Fibroblast of lung (primary cell): ENCODE results near the gene ITPKB. TPM values are rescaled to one million over a fixed set of nuclear protein-coding genes. Genes with fewer than 3 reads are reported as not detected.

Experiments used
- DNase-seq, 2 donors: peaks; one replicate each; pipeline versions ENCODE4 v3.0.0 to v3.0.0-alpha.2; 2010; ENCODE audit warnings: low read depth in 2 of 2
- H2AFZ ChIP-seq: 2 replicates; pipeline ENCODE4 v1.5.1; 2012; ENCODE audit warnings: low read length, control low read depth, inconsistent platforms
- H3K27ac ChIP-seq: 2 replicates; pipeline ENCODE4 v1.5.1; 2011; ENCODE audit warnings: low read length, control low read depth; ENCODE audit not compliant: insufficient read depth
- H3K27me3 ChIP-seq: 2 replicates; pipeline ENCODE4 v1.5.1; 2011; ENCODE audit warnings: mild to moderate bottlenecking, low read length; ENCODE audit not compliant: control insufficient read depth, insufficient read depth
- H3K36me3 ChIP-seq: 2 replicates; pipeline ENCODE4 v1.5.1; 2011; ENCODE audit warnings: low read length; ENCODE audit not compliant: control insufficient read depth, insufficient read depth
- H3K4me1 ChIP-seq: 2 replicates; pipeline ENCODE4 v1.5.1; 2011; ENCODE audit warnings: low read length; ENCODE audit not compliant: control insufficient read depth, insufficient read depth; ENCODE audit errors: extremely low read depth
- H3K4me2 ChIP-seq: 2 replicates; pipeline ENCODE4 v1.5.1; 2011; ENCODE audit warnings: low read length, control low read depth; ENCODE audit not compliant: insufficient read depth; ENCODE audit errors: extremely low read depth
- H3K4me3 ChIP-seq, 4 experiments: fragments of 200-600 bp in 1 of 4; sonication (generic) in 1 of 4; replicated peaks in 1 of 4; 2 replicates each; pipeline ENCODE4 v1.5.1; 2011 to 2016; ENCODE audit warnings: low read length in 4 of 4, low read depth in 3 of 4, mild to moderate bottlenecking in 3 of 4, control low read depth in 2 of 4, inconsistent platforms in 1 of 4, mixed read lengths in 1 of 4; ENCODE audit not compliant: insufficient read depth in 1 of 4; ENCODE audit errors: control extremely low read depth in 1 of 4
- H3K79me2 ChIP-seq: 2 replicates; pipeline ENCODE4 v1.5.1; 2012; ENCODE audit warnings: mild to moderate bottlenecking, low read length, inconsistent platforms; ENCODE audit not compliant: control insufficient read depth, insufficient read depth
- H3K9ac ChIP-seq: 2 replicates; pipeline ENCODE4 v1.5.1; 2011; ENCODE audit warnings: mild to moderate bottlenecking, low read length, control low read depth; ENCODE audit not compliant: insufficient read depth
- H3K9me3 ChIP-seq: 2 replicates; pipeline ENCODE4 v1.5.1; 2012; ENCODE audit warnings: low read depth, low read length; ENCODE audit not compliant: control insufficient read depth, insufficient read depth
- H4K20me1 ChIP-seq: 2 replicates; pipeline ENCODE4 v1.5.1; 2011; ENCODE audit warnings: low read length; ENCODE audit not compliant: control insufficient read depth, insufficient read depth; ENCODE audit errors: extremely low read depth
- CTCF ChIP-seq, 2 donors: IDR thresholded peaks in 1 of 2; conservative IDR thresholded peaks in 1 of 2; 1 replicate in 1 of 2; 2 replicates in 1 of 2; pipeline ENCODE4 v1.5.1; 2011 to 2012; ENCODE audit warnings: low read length in 2 of 2, control low read depth in 1 of 2, inconsistent platforms in 1 of 2, low read depth in 1 of 2, mild to moderate bottlenecking in 1 of 2
- EZH2 ChIP-seq: IDR thresholded peaks from 2 replicates; pipeline ENCODE4 v1.5.1; 2012; ENCODE audit warnings: low read length, control low read depth, mild to moderate bottlenecking; ENCODE audit errors: missing control alignments
- polyA plus RNA-seq, 2 donors: library from polyadenylated mRNA; depleted of rRNA in 1 of 2; stranded (reverse) in 1 of 2; unstranded in 1 of 2; fragments of >200 nt; gene quantifications; 2 replicates each; pipeline ENCODE4 v1.2.1, GENCODE V29; 2011 to 2012; ENCODE audit warnings: missing spikeins in 1 of 2
- total RNA-seq: library from RNA; depleted of rRNA; stranded (reverse); fragments of >200 nt; gene quantifications from 2 replicates; pipeline ENCODE4 v1.2.1, GENCODE V29; 2014

ITPKB gene
- total and polyA plus RNA-seq, 2 donors (not counting 1 experiment from before 2014, with no cell fraction given), result 10.2 to 32.4 TPM

- Histone ChIP-seq H2AFZ (no peak overlapping the region), H3K36me3 (no peaks in the 10 kb centered on the region), H3K4me3 (no peak overlapping the region), H3K9me3 (no peaks in the 10 kb centered on the region), H3K9ac (no peak overlapping the region), H3K4me1 (peaks cover 35% of the 10 kb centered on the region), H4K20me1 (no peaks in the 10 kb centered on the region), H3K27me3 (no peaks in the 10 kb centered on the region), H3K4me2 (no peak overlapping the region), H3K79me2 (no peaks in the 10 kb centered on the region), H3K27ac (no peak overlapping the region)
- DNase-seq, result no peak
- TF ChIP-seq CTCF (conservative IDR thresholded peaks at IDR 0.05 in 1 of 2, IDR thresholded peaks at IDR 0.05 in 1 of 2; ENCODE audit: low read depth in 1 of 2, low read length in 2 of 2) (no peak), EZH2 (no peak)
These were observed 60.4 kb downstream of the ITPKB start for GRCh38 chr1:226678701-226679100.

GRCh38 chr1:226678251-226678650 is 60.8 kb downstream of the ITPKB start:
- no peak overlapping the region for H3K27ac ChIP-seq
- H3K36me3 ChIP-seq, result no peaks in the 10 kb centered on the region
- no peak for TF ChIP-seq EZH2
- no peak for TF ChIP-seq CTCF (conservative IDR thresholded peaks at IDR 0.05 in 1 of 2, IDR thresholded peaks at IDR 0.05 in 1 of 2; ENCODE audit: low read depth in 1 of 2, low read length in 2 of 2)
- no peaks in the 10 kb centered on the region for H4K20me1 ChIP-seq
- H2AFZ ChIP-seq, result no peak overlapping the region
- peaks cover 35% of the 10 kb centered on the region for H3K4me1 ChIP-seq
- H3K79me2 ChIP-seq, result no peaks in the 10 kb centered on the region
- no peak overlapping the region for H3K4me3 ChIP-seq
- DNase-seq, result no peak
- H3K27me3 ChIP-seq, result no peaks in the 10 kb centered on the region
- no peak overlapping the region for H3K9ac ChIP-seq
- H3K4me2 ChIP-seq, result no peak overlapping the region
- H3K9me3 ChIP-seq, result no peaks in the 10 kb centered on the region

GRCh38 chr1:226677027-226678020 is 61.8 kb downstream of the ITPKB start:
- Histone ChIP-seq H4K20me1 (no peaks in the 10 kb centered on the region), H3K9me3 (no peaks in the 10 kb centered on the region), H3K27me3 (no peaks in the 10 kb centered on the region), H2AFZ (no peak overlapping the region), H3K27ac (peak overlapping the region; percentile 52), H3K36me3 (no peaks in the 10 kb centered on the region), H3K4me3 (no peak overlapping the region), H3K4me1 (peaks cover 35% of the 10 kb centered on the region), H3K79me2 (no peaks in the 10 kb centered on the region), H3K9ac (no peak overlapping the region), H3K4me2 (peak overlapping the region; percentile 56)
- peak; percentile 67 to 84 for DNase-seq
- TF ChIP-seq EZH2, result no peak
- no peak for TF ChIP-seq CTCF (conservative IDR thresholded peaks at IDR 0.05 in 1 of 2, IDR thresholded peaks at IDR 0.05 in 1 of 2; ENCODE audit: low read depth in 1 of 2, low read length in 2 of 2)
